H1 (cell line): ENCODE data around the gene TMEM273. TPM values are rescaled to one million over a fixed set of nuclear protein-coding genes. Genes with fewer than 3 reads are reported as not detected.

Source experiments
- CTCF ChIA-PET: fragments of 300-600 bp; sonication (Branson Sonifier 250); formaldehyde crosslinking; loops from one replicate; lab custom pipeline; 2021; ENCODE audit not compliant: partially characterized antibody; lab: Charles Lee
- POLR2A ChIA-PET: fragments of 300-600 bp; sonication (Branson Sonifier 250); formaldehyde crosslinking; loops from one replicate; lab custom pipeline; 2021; ENCODE audit warnings: inconsistent platforms; ENCODE audit not compliant: partially characterized antibody; lab: Charles Lee
- DNase-seq, 2 experiments: peaks; one replicate each; pipeline versions ENCODE4 v3.0.0 to v3.0.0-alpha.2; 2010 to 2022; ENCODE audit warnings: low spot score in 2 of 2, low read depth in 1 of 2, mixed read lengths in 1 of 2
- FAIRE-seq: peaks from 2 replicates; lab custom pipeline; 2011; peaks lifted over from hg19 to GRCh38; lab: Jason Lieb, UNC
- H2AFZ ChIP-seq: 2 replicates; pipeline ENCODE4 v1.8.1; 2012; ENCODE audit warnings: low read length, inconsistent platforms
- H2AK5ac ChIP-seq: 2 replicates; pipeline ENCODE4 v1.6.1; 2013; ENCODE audit warnings: low read depth, low read length
- H2BK120ac ChIP-seq: replicated peaks from 2 replicates; pipeline ENCODE3; 2013; ENCODE audit warnings: low read depth, low read length, inconsistent platforms
- H2BK12ac ChIP-seq: 2 replicates; pipeline ENCODE4 v1.6.1; 2013; ENCODE audit warnings: low read depth, low read length
- H2BK15ac ChIP-seq: 2 replicates; pipeline ENCODE4 v1.6.1; 2013; ENCODE audit warnings: low read length
- H2BK20ac ChIP-seq: 2 replicates; pipeline ENCODE4 v1.6.1; 2013; ENCODE audit warnings: low read length
- H2BK5ac ChIP-seq: 2 replicates; pipeline ENCODE4 v1.6.1; 2013; ENCODE audit warnings: low read depth, low read length
- H3K14ac ChIP-seq: 2 replicates; pipeline ENCODE4 v1.6.1; 2013; ENCODE audit warnings: inconsistent platforms; ENCODE audit not compliant: insufficient read length
- H3K18ac ChIP-seq: 2 replicates; pipeline ENCODE4 v1.6.1; 2013; ENCODE audit warnings: low read length; ENCODE audit errors: extremely low read depth
- H3K23ac ChIP-seq: 2 replicates; pipeline ENCODE4 v1.6.1; 2013; ENCODE audit warnings: inconsistent platforms; ENCODE audit not compliant: insufficient read length
- H3K23me2 ChIP-seq: 2 replicates; pipeline ENCODE4 v1.6.1; 2013; ENCODE audit warnings: low read depth, low read length
- H3K27ac ChIP-seq: 2 replicates; pipeline ENCODE4 v1.6.1; 2011; ENCODE audit warnings: low read depth, low read length, inconsistent platforms
- H3K27me3 ChIP-seq, 4 experiments: replicated peaks in 1 of 4; 1 replicate in 1 of 4; 2 replicates in 3 of 4; pipeline versions ENCODE4 v1.6.1 to v1.8.1; 2011 to 2013; ENCODE audit warnings: low read length in 3 of 4, mild to moderate bottlenecking in 3 of 4, inconsistent platforms in 2 of 4, mixed read lengths in 2 of 4, moderate library complexity in 1 of 4; ENCODE audit not compliant: control insufficient read depth in 3 of 4, insufficient read depth in 3 of 4; ENCODE audit errors: extremely low read depth in 1 of 4
- H3K36me3 ChIP-seq, 4 experiments: 2 replicates each; pipeline versions ENCODE4 v1.6.1 to v1.8.1; 2011 to 2013; ENCODE audit warnings: mild to moderate bottlenecking in 4 of 4, low read length in 3 of 4, moderate library complexity in 2 of 4, control low read depth in 1 of 4, inconsistent platforms in 1 of 4; ENCODE audit not compliant: insufficient read depth in 4 of 4, control insufficient read depth in 2 of 4
- H3K4ac ChIP-seq: replicated peaks from 2 replicates; pipeline ENCODE3; 2013; ENCODE audit warnings: low read length, low read depth, mixed read lengths, inconsistent platforms; ENCODE audit not compliant: insufficient read length
- H3K4me1 ChIP-seq, 4 experiments: replicated peaks in 1 of 4; 1 replicate in 1 of 4; 2 replicates in 3 of 4; pipeline versions ENCODE4 v1.6.1 to v1.8.1; 2011 to 2013; ENCODE audit warnings: low read length in 3 of 4, inconsistent platforms in 2 of 4, mixed read lengths in 1 of 4; ENCODE audit not compliant: insufficient read depth in 4 of 4, control insufficient read depth in 3 of 4
- H3K4me2 ChIP-seq, 2 experiments: 2 replicates each; pipeline versions ENCODE4 v1.6.1 to v1.8.1; 2011 to 2013; ENCODE audit warnings: low read depth in 2 of 2, low read length in 2 of 2, control low read depth in 1 of 2, inconsistent platforms in 1 of 2, mild to moderate bottlenecking in 1 of 2; ENCODE audit not compliant: insufficient read depth in 1 of 2
- H3K4me3 ChIP-seq, 4 experiments: fragments of 200-600, 300-600 bp in 1 of 4; sonication (generic), shearing (Covaris generic), sonication (Bioruptor Twin) in 1 of 4; 2 replicates each; pipeline versions ENCODE4 v1.5.1 to v1.8.1; 2011 to 2016; ENCODE audit warnings: low read length in 4 of 4, low read depth in 3 of 4, control low read depth in 2 of 4, inconsistent platforms in 2 of 4, mild to moderate bottlenecking in 2 of 4, mixed read lengths in 1 of 4, moderate library complexity in 1 of 4; ENCODE audit not compliant: insufficient read depth in 2 of 4; ENCODE audit errors: extremely low read depth in 1 of 4
- H3K56ac ChIP-seq: replicated peaks from 2 replicates; pipeline ENCODE3; 2013; ENCODE audit warnings: low read depth, mild to moderate bottlenecking, mixed read lengths, low read length, inconsistent platforms; ENCODE audit not compliant: insufficient read length
- H3K79me1 ChIP-seq: 2 replicates; pipeline ENCODE4 v1.6.1; 2013; ENCODE audit warnings: low read depth, low read length, control low read depth
- H3K79me2 ChIP-seq, 2 experiments: 2 replicates each; pipeline versions ENCODE4 v1.6.1 to v1.8.1; 2012 to 2013; ENCODE audit warnings: low read length in 2 of 2, mild to moderate bottlenecking in 2 of 2, inconsistent platforms in 1 of 2; ENCODE audit not compliant: insufficient read depth in 2 of 2, control insufficient read depth in 1 of 2
- H3K9ac ChIP-seq, 4 experiments: replicated peaks in 1 of 4; 1 replicate in 1 of 4; 2 replicates in 3 of 4; pipeline versions ENCODE4 v1.6.1 to v1.8.1; 2011 to 2013; ENCODE audit warnings: low read depth in 3 of 4, low read length in 3 of 4, control low read depth in 2 of 4, mild to moderate bottlenecking in 2 of 4, moderate library complexity in 2 of 4, inconsistent platforms in 1 of 4; ENCODE audit errors: extremely low read depth in 1 of 4
- H3K9me3 ChIP-seq, 2 experiments: 2 replicates each; pipeline versions ENCODE4 v1.6.1 to v1.8.1; 2012 to 2013; ENCODE audit warnings: mild to moderate bottlenecking in 2 of 2, moderate library complexity in 2 of 2, control low read depth in 1 of 2, inconsistent platforms in 1 of 2, low read depth in 1 of 2, low read length in 1 of 2, mixed read lengths in 1 of 2; ENCODE audit not compliant: insufficient read depth in 2 of 2
- H4K20me1 ChIP-seq, 2 experiments: replicated peaks in 1 of 2; 2 replicates each; pipeline versions ENCODE3 to v1.8.1; 2011 to 2013; ENCODE audit warnings: inconsistent platforms in 2 of 2, low read length in 2 of 2, mild to moderate bottlenecking in 1 of 2; ENCODE audit not compliant: insufficient read depth in 2 of 2, control insufficient read depth in 1 of 2
- H4K5ac ChIP-seq: 2 replicates; pipeline ENCODE4 v1.6.1; 2013; ENCODE audit warnings: low read length, low read depth, mixed read lengths, inconsistent platforms; ENCODE audit not compliant: insufficient read length
- H4K8ac ChIP-seq: 2 replicates; pipeline ENCODE4 v1.8.0; 2013; ENCODE audit warnings: mild to moderate bottlenecking, moderate library complexity, low read length, inconsistent platforms; ENCODE audit not compliant: insufficient read depth; ENCODE audit errors: extremely low read depth
- H4K91ac ChIP-seq: replicated peaks from 2 replicates; pipeline ENCODE3; 2013; ENCODE audit warnings: low read length, mixed read lengths, inconsistent platforms; ENCODE audit not compliant: insufficient read length
- CTCF ChIP-seq, 3 experiments: IDR thresholded peaks; 1 replicate in 2 of 3; 2 replicates in 1 of 3; pipeline versions ENCODE4 v1.5.1 to v1.6.1; 2011; ENCODE audit warnings: low read length in 3 of 3, mild to moderate bottlenecking in 3 of 3, inconsistent platforms in 2 of 3, low read depth in 1 of 3, moderate library complexity in 1 of 3; ENCODE audit not compliant: insufficient read depth in 1 of 3; ENCODE audit errors: control extremely low read depth in 1 of 3
- EZH2 ChIP-seq: fragments of 200-600 bp; sonication (generic); IDR thresholded peaks from 2 replicates; pipeline ENCODE4 v1.7.1; 2012; ENCODE audit warnings: low read depth, mild to moderate bottlenecking, moderate library complexity, low read length, inconsistent platforms; ENCODE audit not compliant: severe bottlenecking
- KDM1A ChIP-seq: fragments of 200-600, 300-600 bp; sonication (generic); IDR thresholded peaks from 2 replicates; pipeline ENCODE4 v1.7.1; 2016; ENCODE audit warnings: mild to moderate bottlenecking, low read length, borderline replicate concordance
- SIX5 ChIP-seq: IDR thresholded peaks from 2 replicates; pipeline ENCODE4 v1.6.1; 2011; ENCODE audit warnings: mild to moderate bottlenecking, low read depth, low read length
- WGBS, 2 experiments: shearing (Covaris generic) in 1 of 2; methylation state at CpG; one replicate each; pipeline versions ENCODE4 v1.1.6 to v1.1.7; 2013 to 2015; ENCODE audit warnings: low lambda C conversion rate in 2 of 2, mixed read lengths in 2 of 2, inconsistent platforms in 1 of 2, low coverage in 1 of 2, missing lambda C conversion rate in 1 of 2; ENCODE audit not compliant: insufficient replicate concordance in 2 of 2, insufficient coverage in 1 of 2, insufficient read length in 1 of 2; ENCODE audit errors: extremely low coverage in 1 of 2, missing lambda C conversion rate in 1 of 2; 5-methylcytosine and 5-hydroxymethylcytosine counted together
- polyA plus RNA-seq, 7 experiments: library from polyadenylated mRNA; depleted of rRNA in 3 of 7; stranded (reverse) in 5 of 7; unstranded in 2 of 7; fragments of >200 nt in 5 of 7; fragments of 200-250 nt in 2 of 7; gene quantifications; 1 replicate in 5 of 7; 2 replicates in 1 of 7; 4 replicates in 1 of 7; pipeline versions ENCODE4 v1.2.1 to v1.2.3, GENCODE V29; 2011 to 2013; ENCODE audit warnings: missing spikeins in 2 of 7, mixed read lengths in 2 of 7
- total RNA-seq: library from RNA; stranded (reverse); fragmentation: NEBNext Ultra II Directional; extraction: Animal tissue kit (Norgen Biotek cat#: 25700); gene quantifications from 2 replicates; pipeline ENCODE4 v1.2.1, GENCODE V29; 2021

TMEM273 gene
- total and polyA plus RNA-seq, 2 of the 8 experiments (the other 6 are each of a cell fraction or from before 2014, with no cell fraction given) = not detected

GRCh38 chr10:49151481-49151880, 36.7 kb downstream of the TMEM273 start:
- H3K36me3 ChIP-seq = no peaks in the 10 kb centered on the region
- DNase-seq = no peak
- no peak overlapping the region for H3K14ac ChIP-seq
- no peak overlapping the region for H2BK15ac ChIP-seq
- no peak overlapping the region for H2BK5ac ChIP-seq
- H2BK120ac ChIP-seq = no peak overlapping the region
- no peak overlapping the region for H2AK5ac ChIP-seq
- no peak overlapping the region for H4K8ac ChIP-seq
- no peak overlapping the region for H3K9ac ChIP-seq
- no peak for FAIRE-seq
- no peak overlapping the region for H4K91ac ChIP-seq
- H2BK12ac ChIP-seq = no peak overlapping the region
- 96% methylated on average over 1 of the region's 1 CpG; no CpG with 5 or more reads in 1 of the 2 experiments for WGBS, 2 experiments
- H3K79me2 ChIP-seq = no peaks in the 10 kb centered on the region
- no peak overlapping the region for H3K56ac ChIP-seq
- no peak overlapping the region for H3K4ac ChIP-seq
- H3K23me2 ChIP-seq = no peaks in the 10 kb centered on the region
- ChIA-PET POLR2A (no interaction called here), CTCF (interaction anchor here (0.7 to 1.1 kb wide), 2 partner anchors 13 to 361 kb away, joined by 3 to 4 read pairs; no protein-coding TSS in a partner anchor)
- H3K4me1 ChIP-seq = no peaks in the 10 kb centered on the region
- no peak overlapping the region for H3K18ac ChIP-seq
- peaks cover 0 to 4% of the 10 kb centered on the region in 2 experiments; a peak in 1 of 4 replicates for H3K9me3 ChIP-seq
- no peak overlapping the region for H3K23ac ChIP-seq
- no peaks in the 10 kb centered on the region for H4K20me1 ChIP-seq
- H4K5ac ChIP-seq = no peak overlapping the region
- no peak overlapping the region for H3K4me2 ChIP-seq
- no peaks in the 10 kb centered on the region for H3K27me3 ChIP-seq
- H2BK20ac ChIP-seq = no peak overlapping the region
- no peak overlapping the region for H2AFZ ChIP-seq
- H3K27ac ChIP-seq = no peak overlapping the region
- TF ChIP-seq CTCF (IDR thresholded peaks at IDR 0.05; ENCODE audit: control extremely low read depth in 1 of 3, insufficient read depth in 1 of 3, low read depth in 1 of 3, low read length in 3 of 3) = no peak
- no peak for TF ChIP-seq SIX5
- no peak for TF ChIP-seq EZH2
- no peak for TF ChIP-seq KDM1A
- H3K4me3 ChIP-seq = no peak overlapping the region
- H3K79me1 ChIP-seq = no peaks in the 10 kb centered on the region
